HepG2 (cell line): ENCODE measurements around the gene TRIM44.
"Not testable (repeated sequence)": the region's sequence is repeated elsewhere in the genome, so short reads cannot be mapped to it uniquely, and the experiment has no call there.

Experiments
- CC2D1A ChIP-seq: sonication (generic); formaldehyde crosslinking; IDR thresholded peaks from 2 replicates; pipeline ENCODE4 v1.8.1; 2023; ENCODE audit warnings: mild to moderate bottlenecking, missing genetic modification reagents
- EP300 ChIP-seq, 3 experiments: sonication (generic) in 1 of 3; formaldehyde crosslinking in 1 of 3; IDR thresholded peaks; 2 replicates each; pipeline versions ENCODE4 v1.5.1 to v1.6.1; 2011 to 2020; ENCODE audit warnings: low read depth in 2 of 3, low read length in 2 of 3, borderline replicate concordance in 1 of 3, improper control_type of control experiment in 1 of 3, mild to moderate bottlenecking in 1 of 3, missing genetic modification reagents in 1 of 3, moderate library complexity in 1 of 3
- IKZF1 ChIP-seq: fragments of 450-650 bp; IDR thresholded peaks from 2 replicates; pipeline ENCODE4 v1.7.1; 2016
- PCBP1 ChIP-seq: fragments of 200-400 bp; formaldehyde crosslinking; IDR thresholded peaks from 2 replicates; pipeline ENCODE4 v1.6.1; 2017; ENCODE audit warnings: mild to moderate bottlenecking, low read depth, low read length, borderline replicate concordance
- POLR2A ChIP-seq, 2 experiments: IDR thresholded peaks; 2 replicates each; pipeline ENCODE4 v1.6.1; 2011; ENCODE audit warnings: low read depth in 2 of 2, low read length in 2 of 2, mild to moderate bottlenecking in 1 of 2, moderate library complexity in 1 of 2; ENCODE audit not compliant: insufficient read depth in 1 of 2
- SP1 ChIP-seq, 2 experiments: fragments of 450-650 bp in 1 of 2; sonication (generic) in 1 of 2; formaldehyde crosslinking in 1 of 2; IDR thresholded peaks; 2 replicates each; pipeline versions ENCODE4 v1.4.0 to v1.6.1; 2016 to 2020; ENCODE audit warnings: missing genetic modification reagents in 1 of 2
- ZNF589 ChIP-seq: sonication (generic); formaldehyde crosslinking; conservative IDR thresholded peaks from 2 replicates; pipeline ENCODE4 v1.8.0; 2022; ENCODE audit warnings: mild to moderate bottlenecking, moderate library complexity, missing genetic modification reagents
- TF ChIP-seq, protein P1 (sequence below): sonication (generic); formaldehyde crosslinking; IDR thresholded peaks from 2 replicates; pipeline ENCODE4 v1.5.0; 2020; ENCODE audit warnings: mild to moderate bottlenecking, missing genetic modification reagents, moderate library complexity

DNA sequence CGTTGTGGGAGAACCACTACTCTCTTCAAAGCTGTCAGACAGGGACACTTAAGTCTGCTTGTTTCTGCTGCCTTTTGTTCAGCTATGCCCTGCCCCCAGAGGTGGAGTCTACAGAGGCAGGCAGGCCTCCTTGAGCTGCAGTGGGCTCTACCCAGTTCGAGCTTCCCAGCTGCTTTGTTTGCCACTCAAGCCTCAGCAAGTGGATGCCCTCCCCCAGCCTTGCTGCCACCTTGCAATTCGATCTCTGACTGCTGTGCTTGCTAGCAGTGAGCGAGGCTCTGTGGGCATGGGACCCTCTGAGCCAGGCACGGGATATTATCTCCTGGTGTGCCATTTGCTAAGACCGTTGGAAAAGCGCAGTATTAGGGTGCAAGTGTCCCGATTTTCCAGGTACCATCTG lies 116.4 kb downstream of the TRIM44 start:
- not testable (repeated sequence) for TF ChIP-seq EP300 (IDR thresholded peaks at IDR 0.05; ENCODE audit: low read depth in 2 of 2, low read length in 2 of 2); EP300 (CRISPR knock-in tag; IDR thresholded peaks at IDR 0.05; ENCODE audit: borderline replicate concordance); PCBP1; ZNF589 (CRISPR knock-in tag); CC2D1A (CRISPR knock-in tag); POLR2A (IDR thresholded peaks at IDR 0.05; ENCODE audit: insufficient read depth in 1 of 2, low read depth in 2 of 2, low read length in 2 of 2); IKZF1; SP1 (IDR thresholded peaks at IDR 0.05); SP1 (CRISPR knock-in tag; IDR thresholded peaks at IDR 0.05)
- TF ChIP-seq, protein P1, sequence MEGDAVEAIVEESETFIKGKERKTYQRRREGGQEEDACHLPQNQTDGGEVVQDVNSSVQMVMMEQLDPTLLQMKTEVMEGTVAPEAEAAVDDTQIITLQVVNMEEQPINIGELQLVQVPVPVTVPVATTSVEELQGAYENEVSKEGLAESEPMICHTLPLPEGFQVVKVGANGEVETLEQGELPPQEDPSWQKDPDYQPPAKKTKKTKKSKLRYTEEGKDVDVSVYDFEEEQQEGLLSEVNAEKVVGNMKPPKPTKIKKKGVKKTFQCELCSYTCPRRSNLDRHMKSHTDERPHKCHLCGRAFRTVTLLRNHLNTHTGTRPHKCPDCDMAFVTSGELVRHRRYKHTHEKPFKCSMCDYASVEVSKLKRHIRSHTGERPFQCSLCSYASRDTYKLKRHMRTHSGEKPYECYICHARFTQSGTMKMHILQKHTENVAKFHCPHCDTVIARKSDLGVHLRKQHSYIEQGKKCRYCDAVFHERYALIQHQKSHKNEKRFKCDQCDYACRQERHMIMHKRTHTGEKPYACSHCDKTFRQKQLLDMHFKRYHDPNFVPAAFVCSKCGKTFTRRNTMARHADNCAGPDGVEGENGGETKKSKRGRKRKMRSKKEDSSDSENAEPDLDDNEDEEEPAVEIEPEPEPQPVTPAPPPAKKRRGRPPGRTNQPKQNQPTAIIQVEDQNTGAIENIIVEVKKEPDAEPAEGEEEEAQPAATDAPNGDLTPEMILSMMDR (CRISPR knock-in tag), result not testable (repeated sequence)
